Body of pancreas (tissue), 4 donors: ENCODE results near the gene MRPL49. TPM values are rescaled to one million over a fixed set of nuclear protein-coding genes. Genes with fewer than 3 reads are reported as not detected.

Experiments used
- ATAC-seq: fragments of 150-250 bp; one replicate; pipeline ENCODE4 v1.9.1; 2016
- DNase-seq, 4 donors: peaks; one replicate each; pipeline ENCODE4 v3.0.0-alpha.2; 2019
- H3K27ac ChIP-seq, 4 donors: fragments of 200-600 bp; sonication (generic); 1 replicate in 3 of 4; 2 replicates in 1 of 4; pipeline versions ENCODE4 v1.5.1 to v1.6.1; 2016 to 2019; ENCODE audit warnings: mild to moderate bottlenecking in 1 of 4, mixed read lengths in 1 of 4, moderate library complexity in 1 of 4
- H3K27me3 ChIP-seq, 2 donors: fragments of 200-600 bp; sonication (generic); one replicate each; pipeline ENCODE4 v1.6.0; 2016; ENCODE audit warnings: mild to moderate bottlenecking in 1 of 2
- H3K36me3 ChIP-seq, 2 donors: fragments of 200-600 bp; sonication (generic); replicated peaks in 1 of 2; 2 replicates each; pipeline ENCODE4 v1.5.1; 2016; ENCODE audit warnings: low read depth in 2 of 2; ENCODE audit not compliant: insufficient read depth in 1 of 2
- H3K4me1 ChIP-seq: fragments of 200-600 bp; sonication (generic); one replicate; pipeline ENCODE4 v1.6.0; 2016
- H3K4me3 ChIP-seq, 2 donors: fragments of 200-600 bp; sonication (generic); 1 replicate in 1 of 2; 2 replicates in 1 of 2; pipeline ENCODE4 v1.5.1; 2016 to 2019
- H3K9me3 ChIP-seq, 3 donors: fragments of 200-600 bp; sonication (generic); 1 replicate in 2 of 3; 2 replicates in 1 of 3; pipeline ENCODE4 v1.5.1; 2016
- CTCF ChIP-seq, 7 experiments: fragments of 450-650 bp in 4 of 7; fragments of 200-600 bp in 3 of 7; sonication (generic) in 3 of 7; IDR thresholded peaks; one replicate each; pipeline ENCODE4 v1.5.1; 2016 to 2019; ENCODE audit warnings: antibody characterized with exemption in 7 of 7
- POLR2A ChIP-seq, 3 donors: fragments of 450-650 bp; IDR thresholded peaks; one replicate each; pipeline ENCODE4 v1.6.1; 2016; ENCODE audit warnings: antibody characterized with exemption in 3 of 3, mild to moderate bottlenecking in 2 of 3
- WGBS, 2 donors: methylation state at CpG; one replicate each; pipeline ENCODE4 v1.1.5; 2017; 5-methylcytosine and 5-hydroxymethylcytosine counted together
- intact Hi-C: fragments of 100-400 bp; cut with DNase I; formaldehyde crosslinking; loops from one replicate; pipeline ENCODE4 v1.15.1; 2023
- total RNA-seq, 2 donors: library from RNA; depleted of rRNA; stranded (reverse); fragments of >200 nt; gene quantifications; one replicate each; pipeline ENCODE4 v1.1.0, GENCODE V29; 2016

Gene MRPL49
- total RNA-seq, 2 donors from 2014 or later = 34.2 to 35.6 TPM

- H3K4me1 ChIP-seq = peaks cover 59% of the 10 kb centered on the region
- H3K27me3 ChIP-seq = no peaks in the 10 kb centered on the region
- no peaks in the 10 kb centered on the region for H3K9me3 ChIP-seq
- DNase-seq (peak in 1 of 4 donors; percentile 24), ATAC-seq (no peak)
- no peak overlapping the region for H3K4me3 ChIP-seq
- no peak for TF ChIP-seq POLR2A (IDR thresholded peaks at IDR 0.05)
- TF ChIP-seq CTCF (IDR thresholded peaks at IDR 0.05) = no peak
- H3K27ac ChIP-seq = peak overlapping the region in 3 of 4 donors; percentile 83 to 93 (median 92)
- WGBS, 2 donors = 51 to 57% methylated on average over 31 of the region's 31 CpGs
- intact Hi-C loops = no loop called here
- peaks cover 0 to 7% of the 10 kb centered on the region in 2 donors for H3K36me3 ChIP-seq
These were observed 10.9 kb upstream of the MRPL49 start for GRCh38 chr11:65111159-65111743.

GRCh38 chr11:65111744-65112545 is 10.2 kb upstream of the MRPL49 start, which contains the start of gene TM7SF2:
TSS of gene TM7SF2 (plus strand) at chr11:65111872. CDS start at chr11:65112016, 144 bp downstream.
- WGBS, 2 donors = 0 to 1% methylated on average over 33 to 61 of the region's 64 CpGs
- ATAC-seq = peak; percentile 85
- intact Hi-C loops = no loop called here

GRCh38 chr11:65112546-65113360 is 9.4 kb upstream of the MRPL49 start:
- intact Hi-C loops = no loop called here
- WGBS, 2 donors = 1 to 5% methylated on average over 12 to 44 of the region's 57 CpGs
- peak overlapping the region; percentile 70 to 93 (median 88) for H3K27ac ChIP-seq
- no peaks in the 10 kb centered on the region for H3K9me3 ChIP-seq
- H3K36me3 ChIP-seq = peaks cover 0 to 4% of the 10 kb centered on the region in 2 donors
- H3K4me3 ChIP-seq = peak overlapping the region; percentile 20 to 66
- ATAC-seq = peak; percentile 43
- DNase-seq = peak; percentile 69 to 76 (median 72)
- peak in 2 of 3 donors; percentile 17 to 37 for TF ChIP-seq POLR2A (IDR thresholded peaks at IDR 0.05)
- peak; percentile 72 to 97 (median 86) for TF ChIP-seq CTCF (IDR thresholded peaks at IDR 0.05)
- H3K27me3 ChIP-seq = no peaks in the 10 kb centered on the region
- H3K4me1 ChIP-seq = peaks cover 66% of the 10 kb centered on the region

More at GRCh38 chr11:65111744-65112545, 10.2 kb upstream of the MRPL49 start, which contains the start of gene TM7SF2:
- TF ChIP-seq POLR2A (IDR thresholded peaks at IDR 0.05) = peak; percentile 97 to 99 (median 99)
- TF ChIP-seq CTCF (IDR thresholded peaks at IDR 0.05) = peak in 1 of 7 experiments; percentile 7
- Histone ChIP-seq H3K4me3 (peak within 1 kb of the TSS; percentile 20 to 66), H3K36me3 (peaks cover 0 to 7% of the 10 kb centered on the region in 2 donors), H3K9me3 (no peaks in the 10 kb centered on the region), H3K27me3 (no peaks in the 10 kb centered on the region), H3K27ac (peak within 1 kb of the TSS; percentile 70 to 93 (median 88)), H3K4me1 (peaks cover 66% of the 10 kb centered on the region)
- peak; percentile 98 to 99 (median 99) for DNase-seq

- TF ChIP-seq POLR2A (IDR thresholded peaks at IDR 0.05) (no peak), CTCF (IDR thresholded peaks at IDR 0.05) (no peak)
- 18 to 24% methylated on average over 14 of the region's 14 CpGs for WGBS, 2 donors
- no peak overlapping the region for H3K4me3 ChIP-seq
- DNase-seq (peak; percentile 55 to 57 (median 56)), ATAC-seq (no peak)
- no peaks in the 10 kb centered on the region for H3K36me3 ChIP-seq
- H3K27me3 ChIP-seq = no peaks in the 10 kb centered on the region
- no peaks in the 10 kb centered on the region for H3K9me3 ChIP-seq
- intact Hi-C loops = no loop called here
- peaks cover 66% of the 10 kb centered on the region for H3K4me1 ChIP-seq
- H3K27ac ChIP-seq = peak overlapping the region; percentile 70 to 93 (median 88)
These were observed 8.8 kb upstream of the MRPL49 start for GRCh38 chr11:65113361-65113756.
